ENCODE measurements around the gene PTPRN2. TPM values are rescaled to one million over a fixed set of nuclear protein-coding genes. Genes with fewer than 3 reads are reported as not detected.

The PTPRN2 gene
- total and polyA plus RNA-seq, 9 of the 15 experiments (the other 6 are each of a cell fraction or from before 2014, with no cell fraction given) = not detected

- no peak for TF ChIP-seq STAT6 (CRISPR knock-in tag; IDR thresholded peaks at IDR 0.05)
- no peak for TF ChIP-seq CHD7 (IDR thresholded peaks at IDR 0.05; ENCODE audit: low read depth, low read length)
- no peak; the same call in 1 of the 2 replicates for TF ChIP-seq CXXC5 (CRISPR knock-in tag; IDR thresholded peaks at IDR 0.05)
- TF ChIP-seq ZNF239 (CRISPR knock-in tag; IDR thresholded peaks at IDR 0.05) = no peak
- TF ChIP-seq THRA (IDR thresholded peaks at IDR 0.05) = no peak
- TF ChIP-seq RBM14 (IDR thresholded peaks at IDR 0.05; ENCODE audit: borderline replicate concordance, insufficient read depth, low read depth, low read length) = 0 out of 2 replicates have a peak, but pooled peaks have one; percentile 39
- TF ChIP-seq KLF10 (CRISPR knock-in tag; IDR thresholded peaks at IDR 0.05) = no peak
- TF ChIP-seq CBX2 (IDR thresholded peaks at IDR 0.05; ENCODE audit: insufficient read depth, low read length, poor library complexity, severe bottlenecking) = no peak
- no peak for TF ChIP-seq ZNF77 (CRISPR knock-in tag; IDR thresholded peaks at IDR 0.05)
- TF ChIP-seq SIRT6 (IDR thresholded peaks at IDR 0.05; ENCODE audit: low read depth, low read length) = no peak
- TF ChIP-seq RBM34 (IDR thresholded peaks at IDR 0.05; ENCODE audit: borderline replicate concordance, insufficient read depth, low read length) = no peak
Observed at GRCh38 chr7:158588085-158588877, 658 bp upstream of the PTPRN2 start (continued).
